ENCODE measurements around the gene CRX.
"Not testable (repeated sequence)": the region's sequence is repeated elsewhere in the genome, so short reads cannot be mapped to it uniquely, and the experiment has no call there.

Gene CRX

DNA sequence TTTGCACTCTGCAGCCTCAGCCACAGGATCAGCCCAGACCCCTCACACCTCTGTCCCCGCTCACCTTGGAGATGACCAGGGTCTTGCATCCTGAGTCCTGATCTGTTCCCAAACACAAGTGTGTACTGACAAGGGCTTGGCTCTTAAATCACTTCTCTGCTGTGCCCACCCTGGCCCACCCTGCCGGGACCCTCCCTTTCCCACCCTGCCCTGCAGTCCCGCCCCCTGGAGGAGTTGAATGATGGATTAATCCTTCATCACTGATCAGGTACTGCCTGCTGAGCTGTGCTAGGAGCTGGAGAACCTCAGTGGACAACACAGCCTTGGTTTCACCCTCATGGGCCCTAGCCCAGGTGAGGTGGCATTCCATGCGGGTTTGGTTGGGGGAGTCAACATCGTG lies 17.3 kb upstream of the CRX start, which contains the start of gene TPRX1:
Gene TPRX1 (minus strand): TSS at position 101 of the 400 bp plus-strand sequence. CDS start 12 bp downstream, at position 89.
- not testable (repeated sequence) for DNase-seq

DNA sequence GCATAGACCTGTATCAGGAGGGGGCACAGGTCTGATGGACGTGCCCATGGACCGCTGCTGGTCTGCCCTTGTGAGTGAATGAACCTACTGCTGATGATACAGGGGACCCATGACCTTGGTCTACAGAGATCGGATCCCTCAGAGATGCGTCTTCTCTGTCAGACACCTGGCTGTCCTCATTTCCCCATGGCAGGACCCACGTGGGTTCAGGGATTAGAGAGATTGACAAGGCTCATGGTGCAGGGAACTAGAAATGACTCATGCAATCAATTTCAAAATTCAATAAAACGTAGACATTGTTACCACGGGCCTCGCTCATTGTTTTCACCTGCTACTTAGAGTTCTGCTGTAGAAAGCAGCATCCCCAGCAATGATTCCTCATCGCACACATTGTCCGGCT lies 16.4 kb upstream of the CRX start:
- no peak for DNase-seq

DNA sequence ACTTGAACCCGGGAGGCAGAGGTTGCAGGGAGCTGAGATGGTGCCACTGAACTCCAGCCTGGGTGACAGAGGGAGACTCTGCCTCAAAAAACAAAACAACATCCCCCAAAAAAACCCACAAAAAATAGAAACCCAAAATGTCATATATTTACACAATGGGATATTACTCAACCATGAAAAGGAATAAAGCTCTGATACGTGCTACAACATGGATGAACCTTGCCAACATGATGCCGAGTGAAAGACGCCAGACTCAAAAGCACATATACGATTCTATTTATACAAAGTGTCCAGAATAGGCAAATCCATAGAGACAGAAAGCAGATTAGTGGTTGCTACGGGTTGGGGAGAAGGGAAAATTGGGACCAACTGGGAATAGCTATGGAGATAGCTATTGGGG lies 15.3 kb upstream of the CRX start:
- DNase-seq, result no peak

DNA sequence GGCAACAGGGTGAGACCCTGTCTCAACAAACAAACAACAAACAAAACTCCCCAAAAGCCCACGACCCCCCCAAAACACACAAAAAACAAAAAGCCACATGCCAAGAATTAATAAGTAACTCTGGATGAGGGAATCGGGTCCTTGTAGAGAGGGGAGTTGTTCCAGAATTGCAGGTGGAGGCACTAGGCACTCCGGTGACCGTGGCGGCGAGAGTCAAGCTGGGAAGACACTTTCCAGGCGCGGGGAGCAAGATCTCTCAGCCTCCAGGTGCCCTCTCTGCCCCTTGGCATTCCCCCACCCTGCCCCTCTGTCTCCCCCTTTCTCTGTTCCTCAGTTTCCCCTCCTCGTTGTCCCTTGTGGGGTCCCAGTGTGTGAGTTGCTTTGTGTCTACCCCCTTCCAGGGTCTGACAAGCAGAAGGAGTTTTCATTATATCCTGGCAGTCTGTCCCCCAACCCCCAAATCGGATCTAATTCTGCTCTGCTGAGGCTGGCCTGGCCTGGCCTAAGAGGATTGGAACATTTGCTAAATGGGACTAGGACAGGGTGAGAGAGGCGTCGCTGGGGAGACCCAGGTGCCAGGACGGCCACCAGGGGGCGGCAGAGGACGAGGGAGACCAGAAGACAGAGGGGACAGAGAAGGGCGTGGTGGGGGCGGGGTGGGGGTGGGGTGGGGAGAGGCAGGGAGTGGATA lies 8.3 kb upstream of the CRX start:
- no peak for DNase-seq

DNA sequence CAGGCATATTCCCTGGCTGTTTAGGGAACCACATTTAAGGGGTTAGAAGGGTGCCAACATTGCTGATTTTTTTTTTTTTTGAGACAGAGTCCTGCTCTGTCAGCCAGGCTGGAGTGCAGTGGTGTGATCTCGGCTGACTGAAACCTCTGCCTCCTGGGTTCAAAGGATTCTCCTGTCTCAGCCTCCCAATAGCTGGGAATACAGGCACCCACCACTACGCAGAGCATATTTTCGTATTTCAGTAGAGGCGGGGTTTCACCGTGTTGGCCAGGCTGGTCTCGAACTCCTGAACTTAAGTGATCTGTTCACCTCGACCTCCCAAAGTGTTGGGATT lies 7.8 kb upstream of the CRX start:
- DNase-seq, result no peak

DNA sequence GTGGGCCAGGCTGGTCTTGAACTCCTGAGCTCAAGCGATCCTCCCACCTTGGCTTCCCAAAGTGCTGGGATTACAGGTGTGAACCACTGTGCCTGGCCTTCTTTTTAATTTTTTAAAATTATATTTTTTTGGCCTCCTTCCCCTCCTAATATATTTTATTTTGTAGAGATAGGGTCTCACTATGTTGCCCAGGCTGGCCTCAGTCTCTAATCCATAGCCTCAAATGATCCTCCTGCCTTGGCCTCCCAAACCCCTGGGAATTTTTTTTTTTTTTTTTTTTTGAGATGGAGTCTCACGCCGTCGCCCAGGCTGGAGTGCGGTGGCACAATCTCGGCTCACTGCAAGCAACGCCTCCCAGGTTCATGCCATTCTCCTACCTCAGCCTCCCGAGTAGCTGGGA lies 5.5 kb upstream of the CRX start:
- DNase-seq, result not testable (repeated sequence)

DNA sequence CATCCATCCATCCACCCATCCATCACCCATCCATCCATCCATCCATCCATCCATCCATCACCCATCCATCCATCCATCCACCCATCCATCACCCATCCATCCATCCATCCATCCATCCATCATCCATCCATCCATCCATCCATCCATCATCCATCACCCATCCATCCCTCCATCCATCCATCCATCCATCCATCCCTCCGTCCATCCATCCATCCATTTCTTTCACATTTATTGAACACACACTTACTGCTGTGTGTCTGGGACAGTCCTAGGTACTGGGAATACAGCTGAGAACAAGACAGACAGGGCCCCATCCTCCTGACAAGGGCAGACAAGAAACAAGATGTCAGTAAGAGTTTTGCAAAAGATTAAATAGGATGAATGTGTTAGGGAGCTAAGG lies 3.5 kb upstream of the CRX start:
- not testable (repeated sequence) for DNase-seq

DNA sequence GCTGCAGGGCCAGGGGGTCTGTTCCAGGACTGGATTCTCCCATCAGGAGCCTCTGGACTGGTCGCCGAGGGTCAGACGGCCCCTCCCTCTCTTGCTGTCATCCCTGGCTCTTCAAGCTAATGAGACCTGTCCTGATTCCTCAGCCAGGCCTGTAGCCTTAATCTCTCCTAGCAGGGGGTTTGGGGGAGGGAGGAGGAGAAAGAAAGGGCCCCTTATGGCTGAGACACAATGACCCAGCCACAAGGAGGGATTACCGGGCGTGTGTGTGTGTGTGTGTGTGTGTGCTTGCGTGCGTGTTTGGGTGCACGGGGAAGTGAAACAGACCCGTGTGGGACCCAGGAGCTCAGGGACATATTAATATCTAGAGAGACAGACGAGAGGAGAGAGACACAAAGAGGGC lies 1.9 kb upstream of the CRX start:
- no peak for DNase-seq

DNA sequence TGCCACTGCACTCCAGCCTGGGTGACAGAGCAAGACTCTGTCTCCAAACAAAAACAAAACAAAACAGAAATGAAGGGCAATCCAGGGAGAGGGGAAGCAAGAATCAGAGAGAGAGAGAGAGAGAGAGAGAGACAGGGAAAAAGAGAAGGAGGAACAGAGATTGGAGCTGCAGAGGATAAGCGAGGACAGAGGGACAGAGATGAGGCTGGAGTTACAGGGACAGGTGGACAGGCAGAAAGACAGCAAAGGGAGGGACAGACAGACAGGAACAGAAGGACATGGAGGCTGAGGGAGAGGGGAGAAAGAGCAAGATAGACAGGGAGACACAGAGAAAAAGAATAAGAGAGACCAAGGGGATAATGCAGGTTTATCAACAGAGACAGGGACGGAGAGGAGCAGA lies 1.3 kb upstream of the CRX start:
- no peak for DNase-seq

DNA sequence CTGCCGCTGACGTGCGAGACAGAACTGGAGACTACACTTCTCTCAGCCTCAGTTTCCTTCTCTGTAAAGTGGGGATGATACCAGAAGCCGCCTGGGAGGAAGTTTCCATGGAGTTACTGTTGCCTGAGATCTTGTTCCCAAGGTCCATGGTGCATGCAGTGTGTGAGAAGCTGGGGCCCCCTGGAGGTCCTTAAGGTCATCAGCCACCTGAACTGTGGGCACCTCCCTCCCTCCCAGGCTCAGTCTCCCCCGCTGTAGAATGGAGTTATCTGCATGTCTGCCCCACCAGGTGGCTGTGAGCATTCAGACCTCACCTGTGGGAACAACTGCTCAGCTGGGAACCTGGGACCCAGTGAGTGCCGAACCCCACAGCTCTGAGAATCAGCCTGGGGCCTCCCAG lies 2.7 kb downstream of the CRX start:
- DNase-seq, result no peak

DNA sequence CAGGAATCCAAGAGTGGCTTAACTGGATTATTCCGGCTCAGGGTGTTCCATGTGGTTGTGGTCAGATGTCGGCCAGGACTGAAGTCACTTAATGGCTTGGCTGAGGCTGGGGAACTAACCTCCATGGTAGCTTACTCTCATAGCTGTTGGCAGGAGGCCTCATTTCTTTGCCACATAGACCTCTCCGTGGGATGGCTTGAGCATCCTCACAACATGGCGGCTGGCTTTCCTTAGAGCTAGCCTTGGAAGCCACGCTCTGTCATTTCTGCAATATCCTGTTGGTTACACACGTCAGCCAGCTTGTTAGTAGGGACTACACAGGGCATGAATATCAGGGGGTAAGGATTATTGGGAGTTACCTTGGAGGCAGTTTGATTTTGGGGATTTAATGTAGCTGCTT lies 5.1 kb downstream of the CRX start:
- no peak for DNase-seq

DNA sequence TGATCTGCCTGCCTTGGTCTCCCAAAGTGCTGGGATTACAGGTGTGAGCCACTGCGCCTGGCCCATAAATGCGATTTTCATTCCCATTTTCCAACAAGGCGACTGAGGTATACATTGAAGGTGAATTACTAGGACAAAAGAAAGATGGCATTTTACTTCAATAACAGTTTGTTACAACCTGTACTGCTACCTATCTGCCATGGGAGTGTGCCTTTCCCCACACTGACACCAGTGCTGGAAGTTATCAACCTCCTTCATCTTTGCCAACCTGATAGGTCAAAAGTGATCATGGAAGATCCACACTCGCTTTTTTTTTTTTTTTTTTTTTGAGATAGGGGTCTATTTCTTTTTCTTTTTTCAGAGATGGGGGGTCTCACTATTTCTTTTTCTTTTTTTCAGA lies 11.0 kb downstream of the CRX start:
- DNase-seq, result no peak

DNA sequence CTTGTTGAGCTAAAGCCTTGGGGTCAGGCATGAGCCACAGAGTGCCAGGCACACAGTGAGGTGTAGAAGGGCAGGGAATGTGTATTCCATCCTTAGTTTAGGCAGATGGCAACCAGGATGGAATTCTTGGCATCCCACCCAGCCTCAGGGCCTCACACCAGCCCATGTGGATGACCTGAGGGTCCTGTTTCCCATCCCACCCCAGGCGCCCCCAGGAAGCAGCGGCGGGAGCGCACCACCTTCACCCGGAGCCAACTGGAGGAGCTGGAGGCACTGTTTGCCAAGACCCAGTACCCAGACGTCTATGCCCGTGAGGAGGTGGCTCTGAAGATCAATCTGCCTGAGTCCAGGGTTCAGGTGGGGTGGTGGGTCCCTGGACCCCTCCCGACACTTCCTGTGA lies 14.3 kb downstream of the CRX start:
- no peak for DNase-seq

DNA sequence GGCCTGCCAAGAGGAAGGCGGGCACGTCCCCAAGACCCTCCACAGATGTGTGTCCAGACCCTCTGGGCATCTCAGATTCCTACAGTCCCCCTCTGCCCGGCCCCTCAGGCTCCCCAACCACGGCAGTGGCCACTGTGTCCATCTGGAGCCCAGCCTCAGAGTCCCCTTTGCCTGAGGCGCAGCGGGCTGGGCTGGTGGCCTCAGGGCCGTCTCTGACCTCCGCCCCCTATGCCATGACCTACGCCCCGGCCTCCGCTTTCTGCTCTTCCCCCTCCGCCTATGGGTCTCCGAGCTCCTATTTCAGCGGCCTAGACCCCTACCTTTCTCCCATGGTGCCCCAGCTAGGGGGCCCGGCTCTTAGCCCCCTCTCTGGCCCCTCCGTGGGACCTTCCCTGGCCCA lies 17.7 kb downstream of the CRX start:
- DNase-seq, result no peak

DNA sequence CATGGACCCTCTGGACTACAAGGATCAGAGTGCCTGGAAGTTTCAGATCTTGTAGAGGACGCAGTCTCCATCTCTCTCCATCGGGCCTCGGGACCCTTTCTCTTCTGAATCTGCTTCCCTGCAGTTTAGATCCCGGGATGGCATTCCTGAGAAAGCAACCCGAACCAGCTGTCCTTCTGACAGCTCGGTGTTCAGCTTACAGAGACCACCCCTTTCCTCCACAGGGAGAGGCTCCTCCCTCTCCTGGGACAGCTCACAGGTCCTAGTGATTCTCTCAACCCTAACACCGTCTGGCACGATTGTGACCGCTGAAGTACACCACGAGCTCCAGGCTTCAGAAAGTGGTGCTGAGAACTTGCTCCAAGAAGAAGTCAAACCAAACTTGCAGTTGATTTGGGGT lies 18.2 kb downstream of the CRX start:
- no peak for DNase-seq

DNA sequence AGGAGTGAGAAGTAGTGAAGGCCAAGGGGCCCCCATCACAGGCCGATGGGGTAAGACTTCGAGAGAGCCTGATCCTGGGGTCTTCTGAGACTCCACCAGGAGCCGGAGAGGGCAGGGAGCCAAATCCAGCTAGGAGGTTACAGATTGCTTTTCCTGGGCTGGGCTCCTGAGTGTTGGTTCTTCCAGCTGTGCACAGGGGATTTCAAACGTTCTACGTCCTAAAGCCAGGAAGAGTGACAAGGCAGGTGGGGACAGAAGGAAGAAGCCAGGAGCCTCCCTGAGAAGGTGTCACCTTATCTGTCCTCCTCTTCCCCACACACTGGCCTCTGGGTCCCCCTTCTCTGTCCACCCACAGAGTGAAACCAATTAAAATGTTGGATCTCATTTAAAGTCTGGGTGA lies 21.2 kb downstream of the CRX start:
- no peak for DNase-seq

DNA sequence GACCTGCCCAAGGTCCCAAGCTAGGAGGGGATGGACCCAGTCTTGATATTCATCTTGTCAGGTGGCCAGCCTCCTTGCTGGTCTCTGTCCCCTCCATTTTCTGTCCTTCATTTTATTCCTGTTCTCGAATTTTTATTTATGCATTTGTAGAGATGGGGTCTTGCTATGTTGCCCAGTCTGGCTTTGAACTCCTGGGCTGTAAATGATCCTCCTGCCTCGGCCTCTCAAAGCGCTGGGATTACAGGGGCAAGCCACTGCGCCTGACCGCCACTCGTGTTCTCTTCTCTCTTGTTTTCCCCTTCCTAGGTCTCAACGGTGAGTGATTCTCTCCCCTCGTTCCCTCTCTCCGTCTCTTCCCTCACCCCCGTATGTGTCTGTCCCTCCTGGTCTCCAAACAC lies 26.7 kb downstream of the CRX start:
- no peak for DNase-seq

DNA sequence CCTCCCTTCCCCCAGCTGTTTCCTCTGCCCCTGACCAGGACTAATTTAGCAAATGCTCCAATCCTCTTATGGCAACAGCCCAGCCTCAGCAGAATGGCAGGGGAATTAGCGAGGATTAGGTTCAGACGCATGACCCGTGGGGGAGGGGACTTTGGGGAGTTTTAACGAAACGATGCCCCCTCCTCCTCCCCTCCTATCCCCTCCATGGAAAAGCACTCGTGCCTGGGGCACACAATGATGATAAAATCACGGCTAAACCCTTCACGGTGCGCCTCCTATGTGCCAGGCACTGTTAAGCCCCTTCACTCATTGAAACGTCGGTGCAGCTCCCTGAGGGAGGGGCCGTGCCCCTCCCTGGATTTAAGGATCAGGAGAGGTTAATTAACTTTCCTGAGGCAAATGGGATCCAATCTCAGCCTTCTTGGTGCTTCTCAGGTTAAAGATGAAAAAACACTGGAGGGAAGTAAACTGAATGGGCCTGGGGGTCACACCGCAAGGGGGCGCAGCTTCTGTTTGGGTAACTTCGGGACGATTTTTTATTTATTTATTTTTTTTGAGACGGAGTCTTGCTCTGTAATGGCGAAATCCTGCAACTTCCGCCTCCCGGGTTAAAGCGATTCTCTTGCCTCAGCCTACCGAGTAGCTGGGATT lies 27.2 kb downstream of the CRX start:
- no peak for DNase-seq

DNA sequence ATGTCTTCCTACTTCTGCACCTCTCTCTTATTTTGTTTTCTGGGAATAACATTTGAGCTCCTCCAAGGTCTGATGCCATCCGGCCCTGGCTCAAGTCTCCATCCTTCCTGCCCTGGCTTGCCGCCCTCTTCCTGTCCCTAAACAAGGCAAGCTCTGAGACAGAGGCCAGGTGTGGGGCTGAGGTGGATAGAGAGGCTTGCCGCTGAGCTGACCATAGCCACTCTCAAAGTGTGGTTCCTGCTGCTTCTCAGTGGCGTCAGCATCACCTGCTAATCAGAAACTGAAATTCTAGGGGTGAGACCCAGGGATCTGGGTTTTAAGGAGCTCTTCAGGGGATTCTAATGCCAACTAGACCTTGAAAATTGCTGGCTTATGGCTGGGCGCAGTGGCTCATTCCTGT lies 31.3 kb downstream of the CRX start:
- DNase-seq, result no peak

DNA sequence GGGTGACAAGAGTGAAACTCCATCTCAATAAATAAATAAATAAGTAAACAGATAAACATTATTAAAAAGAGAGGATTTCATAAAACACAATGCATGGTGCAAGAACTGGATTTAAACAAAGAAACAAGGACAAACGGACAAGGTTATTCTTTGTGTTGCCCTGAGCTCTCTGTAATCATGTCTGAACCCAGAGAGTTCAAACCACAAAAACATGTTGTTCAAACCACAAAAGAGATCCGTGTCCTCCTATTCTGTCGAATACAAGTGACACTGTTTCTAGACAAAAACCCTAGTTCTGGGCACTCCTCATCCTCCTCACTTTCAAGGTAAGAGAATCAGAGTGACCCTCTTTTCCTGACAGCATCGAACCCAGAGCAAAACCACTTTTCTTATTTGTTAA lies 32.7 kb downstream of the CRX start:
- no peak for DNase-seq

DNA sequence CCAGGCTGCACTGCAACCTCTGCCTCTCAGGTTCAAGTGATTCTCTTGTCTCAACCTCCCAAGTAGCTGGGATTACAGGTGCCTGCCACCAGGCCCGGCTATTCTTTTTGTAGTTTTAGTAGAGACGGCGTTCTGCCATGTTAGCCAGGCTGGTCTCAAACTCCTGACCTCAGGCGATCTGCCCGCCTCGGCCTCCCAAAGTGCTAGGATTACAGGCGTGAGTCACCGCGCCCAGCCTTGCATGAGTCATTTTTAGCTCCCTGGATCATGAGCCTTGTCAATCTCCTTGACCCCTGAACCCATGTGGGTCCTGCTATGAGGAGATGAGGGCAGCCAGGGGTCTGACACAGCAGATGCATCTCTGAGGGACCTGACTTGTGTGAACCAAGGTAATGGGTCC lies 36.5 kb downstream of the CRX start:
- DNase-seq, result not testable (repeated sequence)

DNA sequence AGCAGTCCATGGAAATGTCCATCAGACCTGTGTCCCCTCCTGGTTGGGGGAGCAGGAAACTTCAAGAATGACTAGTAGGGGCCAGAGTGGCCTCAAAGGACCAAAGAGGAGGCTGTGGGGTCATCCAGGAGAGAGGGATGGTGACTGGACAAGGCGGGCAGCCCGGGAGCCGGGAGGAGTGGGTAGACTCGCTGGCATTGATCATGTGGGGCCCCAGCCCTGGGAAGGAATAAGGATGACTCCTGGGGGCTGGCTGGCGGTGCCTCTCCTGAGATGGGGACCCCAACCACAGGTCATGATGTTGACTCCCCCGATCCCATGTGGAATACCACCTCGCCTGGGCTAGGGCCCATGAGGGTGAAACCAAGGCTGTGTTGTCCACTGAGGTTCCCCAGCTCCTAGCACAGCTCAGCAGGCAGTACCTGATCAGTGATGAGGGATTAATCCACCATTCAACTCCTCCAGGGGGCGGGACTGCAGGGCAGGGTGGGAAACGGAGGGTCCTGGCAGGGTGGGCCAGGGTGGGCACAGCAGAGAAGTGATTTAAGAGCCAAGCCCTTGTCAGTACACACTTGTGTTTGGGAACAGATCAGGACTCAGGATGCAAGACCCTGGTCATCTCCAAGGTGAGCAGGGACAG lies 37.0 kb downstream of the CRX start, which contains the start of gene TPRX2:
Gene TPRX2 (plus strand): TSS at position 590 of the 640 bp plus-strand sequence. CDS start 12 bp downstream, at position 602.
- not testable (repeated sequence) for DNase-seq

DNA sequence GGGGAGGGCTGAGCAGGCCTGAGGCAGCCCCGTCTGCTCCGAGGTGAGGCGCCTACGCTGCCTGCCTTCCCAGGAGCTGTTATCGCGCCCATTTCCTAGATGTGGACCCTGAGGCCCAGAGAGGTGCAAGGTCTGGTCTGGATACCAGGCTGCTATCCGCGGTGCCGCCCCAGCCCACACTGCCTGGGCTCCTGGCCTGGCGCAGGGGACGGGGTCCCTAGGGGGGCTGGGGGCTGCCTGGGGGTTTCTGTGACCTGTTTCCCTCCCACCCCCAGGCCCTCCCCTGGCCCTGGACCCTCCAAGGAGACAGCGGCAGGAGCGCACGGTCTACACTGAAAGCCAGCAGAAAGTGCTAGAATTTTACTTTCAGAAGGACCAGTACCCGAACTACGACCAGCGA lies 38.1 kb downstream of the CRX start:
- DNase-seq, result not testable (repeated sequence)

DNA sequence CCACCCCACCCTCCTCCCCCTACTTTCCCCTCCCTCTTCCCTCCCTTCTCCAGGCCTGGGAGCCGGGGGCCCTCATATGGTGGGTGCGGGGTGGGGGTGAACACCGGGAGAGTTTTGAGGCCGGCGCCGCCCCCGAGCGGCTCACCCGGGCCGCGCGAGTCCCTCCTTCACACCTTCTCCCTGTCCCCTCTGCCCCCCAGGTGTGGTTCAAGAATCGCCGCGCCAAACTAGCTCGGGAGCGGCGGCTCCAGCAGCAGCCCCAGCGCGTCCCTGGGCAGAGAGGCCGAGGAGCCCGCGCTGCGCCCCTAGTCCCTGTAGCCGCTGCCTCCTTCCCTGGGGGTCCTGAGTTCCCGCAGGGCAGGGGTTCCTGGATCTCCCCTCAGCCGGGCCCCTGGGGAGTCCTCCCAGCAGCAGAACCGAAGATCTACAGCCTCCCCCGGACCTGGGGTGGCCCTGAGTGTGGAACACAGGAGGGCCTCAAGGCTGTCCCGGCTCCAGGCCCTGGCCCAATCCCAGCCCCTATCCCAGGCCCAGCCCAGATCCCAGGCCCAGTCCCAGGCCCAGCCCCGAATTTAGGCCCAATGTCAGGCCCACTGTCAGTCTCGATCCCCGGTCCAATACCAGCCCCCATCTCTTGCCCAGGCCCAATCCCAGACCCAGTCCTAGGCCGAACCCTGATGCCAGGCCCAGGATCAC lies 39.0 kb downstream of the CRX start:
- DNase-seq, result no peak

Measured in NCI-H526 treated with DMSO at 0.1 percent for 48 hours (cell line).